Measurements from ENCODE around the gene LRRN2. TPM values are rescaled to one million over a fixed set of nuclear protein-coding genes. Genes with fewer than 3 reads are reported as not detected.

The LRRN2 gene
- total and polyA plus RNA-seq, 2 donors (not counting 1 experiment from before 2014, with no cell fraction given) = not detected

DNA sequence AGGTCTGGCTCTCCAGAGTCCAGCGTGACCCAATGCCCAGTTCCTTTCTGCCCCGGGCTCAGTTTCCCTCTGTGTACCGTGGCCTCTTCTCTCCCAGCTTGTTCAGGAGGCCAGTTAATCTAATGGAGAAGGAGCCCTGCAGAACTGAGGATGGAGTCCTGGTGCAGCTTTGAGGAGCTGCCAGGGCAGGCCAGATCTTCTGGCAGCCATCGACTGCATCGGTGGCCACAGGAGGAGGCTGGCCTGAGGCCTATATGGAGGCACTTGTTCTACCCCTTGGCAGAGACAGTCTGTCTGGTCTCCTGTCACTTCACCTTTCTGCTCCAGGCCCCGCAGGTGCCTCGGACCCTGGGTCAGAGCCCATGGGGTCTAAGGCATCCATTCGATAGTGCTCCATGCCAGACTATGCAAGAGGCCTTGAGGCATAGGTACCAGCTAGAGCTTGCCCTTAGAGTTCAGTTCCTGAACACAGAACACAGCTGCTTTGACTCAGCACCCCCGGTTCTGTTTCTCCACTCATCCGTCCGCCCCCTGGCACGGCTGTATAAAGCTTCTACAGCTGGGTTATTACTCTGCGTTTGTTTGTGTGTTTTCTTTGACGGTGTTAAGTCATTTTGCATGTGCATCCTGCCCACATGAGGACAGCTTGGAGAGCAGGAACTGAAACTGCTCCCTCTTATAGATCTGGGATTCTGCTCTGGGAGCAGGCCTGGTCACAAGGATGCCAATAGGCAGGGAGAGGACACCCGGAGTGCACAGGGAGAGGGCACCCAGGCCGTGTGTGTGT lies 18.5 kb upstream of the LRRN2 start:
- no peak overlapping the region for H3K27ac ChIP-seq (ENCODE audit: insufficient read depth, low read length)
- H2AFZ ChIP-seq (ENCODE audit: low read length) = no peak overlapping the region
- peaks cover 11% of the 10 kb centered on the region for H3K27me3 ChIP-seq (ENCODE audit: control insufficient read depth, insufficient read depth, low read length)
- no peaks in the 10 kb centered on the region for H4K20me1 ChIP-seq (ENCODE audit: control insufficient read depth, extremely low read depth, insufficient read depth, low read length)
- H3K79me2 ChIP-seq (ENCODE audit: control insufficient read depth, insufficient read depth, low read length) = no peaks in the 10 kb centered on the region
- H3K36me3 ChIP-seq (ENCODE audit: control insufficient read depth, insufficient read depth, low read length) = no peaks in the 10 kb centered on the region
- H3K4me3 ChIP-seq (replicated peaks in 1 of 4; ENCODE audit: control extremely low read depth in 1 of 4, insufficient read depth in 1 of 4, low read depth in 3 of 4, low read length in 4 of 4) = no peak overlapping the region
- H3K4me1 ChIP-seq (ENCODE audit: control insufficient read depth, extremely low read depth, insufficient read depth, low read length) = no peaks in the 10 kb centered on the region
- DNase-seq (ENCODE audit: low read depth in 2 of 2) = no peak
- H3K9me3 ChIP-seq (ENCODE audit: control insufficient read depth, insufficient read depth, low read depth, low read length) = no peaks in the 10 kb centered on the region
- H3K9ac ChIP-seq (ENCODE audit: insufficient read depth, low read length) = no peak overlapping the region
- TF ChIP-seq EZH2 (IDR thresholded peaks at IDR 0.05; ENCODE audit: low read length, missing control alignments) = no peak
- TF ChIP-seq, protein P1, sequence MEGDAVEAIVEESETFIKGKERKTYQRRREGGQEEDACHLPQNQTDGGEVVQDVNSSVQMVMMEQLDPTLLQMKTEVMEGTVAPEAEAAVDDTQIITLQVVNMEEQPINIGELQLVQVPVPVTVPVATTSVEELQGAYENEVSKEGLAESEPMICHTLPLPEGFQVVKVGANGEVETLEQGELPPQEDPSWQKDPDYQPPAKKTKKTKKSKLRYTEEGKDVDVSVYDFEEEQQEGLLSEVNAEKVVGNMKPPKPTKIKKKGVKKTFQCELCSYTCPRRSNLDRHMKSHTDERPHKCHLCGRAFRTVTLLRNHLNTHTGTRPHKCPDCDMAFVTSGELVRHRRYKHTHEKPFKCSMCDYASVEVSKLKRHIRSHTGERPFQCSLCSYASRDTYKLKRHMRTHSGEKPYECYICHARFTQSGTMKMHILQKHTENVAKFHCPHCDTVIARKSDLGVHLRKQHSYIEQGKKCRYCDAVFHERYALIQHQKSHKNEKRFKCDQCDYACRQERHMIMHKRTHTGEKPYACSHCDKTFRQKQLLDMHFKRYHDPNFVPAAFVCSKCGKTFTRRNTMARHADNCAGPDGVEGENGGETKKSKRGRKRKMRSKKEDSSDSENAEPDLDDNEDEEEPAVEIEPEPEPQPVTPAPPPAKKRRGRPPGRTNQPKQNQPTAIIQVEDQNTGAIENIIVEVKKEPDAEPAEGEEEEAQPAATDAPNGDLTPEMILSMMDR (conservative IDR thresholded peaks at IDR 0.05 in 1 of 2, IDR thresholded peaks at IDR 0.05 in 1 of 2; ENCODE audit: low read depth in 1 of 2, low read length in 2 of 2) = no peak
- H3K4me2 ChIP-seq (ENCODE audit: extremely low read depth, insufficient read depth, low read length) = no peak overlapping the region

- Histone ChIP-seq H2AFZ (ENCODE audit: low read length) (no peak overlapping the region), H3K79me2 (ENCODE audit: control insufficient read depth, insufficient read depth, low read length) (no peaks in the 10 kb centered on the region), H3K27ac (ENCODE audit: insufficient read depth, low read length) (no peak overlapping the region), H3K36me3 (ENCODE audit: control insufficient read depth, insufficient read depth, low read length) (no peaks in the 10 kb centered on the region), H4K20me1 (ENCODE audit: control insufficient read depth, extremely low read depth, insufficient read depth, low read length) (no peaks in the 10 kb centered on the region), H3K9ac (ENCODE audit: insufficient read depth, low read length) (no peak overlapping the region), H3K9me3 (ENCODE audit: control insufficient read depth, insufficient read depth, low read depth, low read length) (no peaks in the 10 kb centered on the region), H3K4me3 (replicated peaks in 1 of 4; ENCODE audit: control extremely low read depth in 1 of 4, insufficient read depth in 1 of 4, low read depth in 3 of 4, low read length in 4 of 4) (no peak overlapping the region), H3K4me2 (ENCODE audit: extremely low read depth, insufficient read depth, low read length) (no peak overlapping the region), H3K27me3 (ENCODE audit: control insufficient read depth, insufficient read depth, low read length) (peaks cover 11% of the 10 kb centered on the region), H3K4me1 (ENCODE audit: control insufficient read depth, extremely low read depth, insufficient read depth, low read length) (no peaks in the 10 kb centered on the region)
- no peak for DNase-seq (ENCODE audit: low read depth in 2 of 2)
- TF ChIP-seq EZH2 (IDR thresholded peaks at IDR 0.05; ENCODE audit: low read length, missing control alignments) = no peak
- TF ChIP-seq, protein P1 (conservative IDR thresholded peaks at IDR 0.05 in 1 of 2, IDR thresholded peaks at IDR 0.05 in 1 of 2; ENCODE audit: low read depth in 1 of 2, low read length in 2 of 2) = no peak
Observed at GRCh38 chr1:204703268-204703664, 17.7 kb upstream of the LRRN2 start.

DNA sequence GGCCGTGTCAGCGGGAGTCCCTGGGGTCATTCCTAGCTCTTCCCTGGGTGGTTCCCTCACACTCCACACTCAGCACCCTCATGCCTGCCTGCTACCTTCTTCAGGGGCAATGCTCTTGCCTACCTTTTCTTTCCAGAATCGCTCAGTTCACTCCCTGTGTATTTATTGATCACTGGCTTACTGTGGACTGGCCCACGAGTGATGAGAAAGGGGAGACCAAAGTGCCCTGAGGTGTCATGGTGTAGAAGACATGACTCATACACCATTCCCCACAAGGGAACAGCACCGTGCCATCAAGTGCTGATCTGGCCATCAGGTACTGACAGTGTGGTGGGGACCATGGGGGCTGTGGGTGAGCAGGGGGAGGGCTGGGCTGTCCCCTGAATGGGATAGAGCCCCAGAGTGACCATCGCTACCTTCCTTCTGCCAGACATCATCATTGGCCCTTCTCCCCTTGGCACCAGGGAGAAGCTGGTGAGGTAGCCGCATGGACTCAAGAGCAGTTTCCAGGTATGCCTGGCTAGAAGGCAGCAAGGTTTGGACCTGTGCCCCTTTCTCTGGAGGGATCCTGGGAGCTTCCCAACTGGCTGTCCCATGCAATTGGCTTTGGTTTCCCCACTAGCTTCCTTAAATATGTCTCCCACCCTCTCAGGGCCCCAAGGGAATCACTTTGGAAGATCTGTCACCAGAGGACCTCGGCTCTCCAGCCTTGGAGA lies 17.2 kb upstream of the LRRN2 start:
- no peaks in the 10 kb centered on the region for H4K20me1 ChIP-seq (ENCODE audit: control insufficient read depth, extremely low read depth, insufficient read depth, low read length)
- no peaks in the 10 kb centered on the region for H3K79me2 ChIP-seq (ENCODE audit: control insufficient read depth, insufficient read depth, low read length)
- H3K4me1 ChIP-seq (ENCODE audit: control insufficient read depth, extremely low read depth, insufficient read depth, low read length) = no peaks in the 10 kb centered on the region
- no peak overlapping the region for H3K4me2 ChIP-seq (ENCODE audit: extremely low read depth, insufficient read depth, low read length)
- H3K27me3 ChIP-seq (ENCODE audit: control insufficient read depth, insufficient read depth, low read length) = peaks cover 11% of the 10 kb centered on the region
- H2AFZ ChIP-seq (ENCODE audit: low read length) = no peak overlapping the region
- no peak overlapping the region for H3K27ac ChIP-seq (ENCODE audit: insufficient read depth, low read length)
- H3K36me3 ChIP-seq (ENCODE audit: control insufficient read depth, insufficient read depth, low read length) = no peaks in the 10 kb centered on the region
- no peak overlapping the region for H3K4me3 ChIP-seq (replicated peaks in 1 of 4; ENCODE audit: control extremely low read depth in 1 of 4, insufficient read depth in 1 of 4, low read depth in 3 of 4, low read length in 4 of 4)
- no peak overlapping the region for H3K9ac ChIP-seq (ENCODE audit: insufficient read depth, low read length)
- no peak for DNase-seq (ENCODE audit: low read depth in 2 of 2)
- no peaks in the 10 kb centered on the region for H3K9me3 ChIP-seq (ENCODE audit: control insufficient read depth, insufficient read depth, low read depth, low read length)
- TF ChIP-seq, protein P1 (conservative IDR thresholded peaks at IDR 0.05 in 1 of 2, IDR thresholded peaks at IDR 0.05 in 1 of 2; ENCODE audit: low read depth in 1 of 2, low read length in 2 of 2) = no peak
- no peak for TF ChIP-seq EZH2 (IDR thresholded peaks at IDR 0.05; ENCODE audit: low read length, missing control alignments)
